GM12878 (cell line): ENCODE results near the gene OLFML2B. TPM values are rescaled to one million over a fixed set of nuclear protein-coding genes. Genes with fewer than 3 reads are reported as not detected.

Experiments used
- ATAC-seq: fragments of 200-7000 bp; cut with Tn5 transposase; 3 replicates; pipeline ENCODE4 v1.9.1; 2020; ENCODE audit warnings: mild to moderate bottlenecking, moderate library complexity
- BruUV-seq: library from RNA; stranded (reverse); fragments of 400-500 nt; replicated peaks from 2 replicates; lab custom pipeline; 2021; lab: Mats Ljungman, UMichigan
- CTCF ChIA-PET: fragments of 300-600 bp; sonication (Branson Sonifier 250); formaldehyde crosslinking; extraction: SDS; loops from one replicate; lab custom pipeline; 2021; ENCODE audit warnings: inconsistent platforms; lab: Yijun Ruan, JAX
- POLR2A ChIA-PET: fragments of 350-600 bp; formaldehyde crosslinking; extraction: SDS; loops from one replicate; lab custom pipeline; 2021; ENCODE audit warnings: inconsistent platforms; lab: Charles Lee
- RAD21 ChIA-PET: fragments of 300-600 bp; sonication (Branson Sonifier 250); formaldehyde crosslinking; loops from one replicate; lab custom pipeline; 2023; ENCODE audit warnings: antibody characterized with exemption; ENCODE audit not compliant: unreplicated experiment; lab: Charles Lee
- SMC1A ChIA-PET: fragments of 300-600 bp; sonication (Branson Sonifier 250); formaldehyde crosslinking; loops from one replicate; lab custom pipeline; 2023; ENCODE audit not compliant: unreplicated experiment, uncharacterized antibody; lab: Charles Lee
- DNase-seq: peaks from one replicate; pipeline ENCODE4 v3.0.0-alpha.2; 2011; ENCODE audit warnings: low read depth, low spot score
- FAIRE-seq: peaks from 3 replicates; lab custom pipeline; 2011; peaks lifted over from hg19 to GRCh38; lab: Jason Lieb, UNC
- H2AFZ ChIP-seq: 2 replicates; pipeline ENCODE4 v1.6.0; 2011; ENCODE audit warnings: low read depth, low read length, control low read depth; ENCODE audit not compliant: control insufficient read depth
- H3K27ac ChIP-seq: 2 replicates; pipeline ENCODE4 v1.5.1; 2011; ENCODE audit warnings: control low read depth; ENCODE audit not compliant: control insufficient read depth, insufficient read depth
- H3K27me3 ChIP-seq, 2 experiments: replicated peaks in 1 of 2; 2 replicates each; pipeline versions ENCODE4 v1.6.0 to v1.6.1; 2011; ENCODE audit warnings: low read length in 1 of 2; ENCODE audit not compliant: control insufficient read depth in 2 of 2, insufficient read depth in 2 of 2
- H3K36me3 ChIP-seq, 2 experiments: 2 replicates each; pipeline ENCODE4 v1.5.1; 2011; ENCODE audit warnings: low read length in 1 of 2; ENCODE audit not compliant: control insufficient read depth in 2 of 2, insufficient read depth in 2 of 2
- H3K4me1 ChIP-seq: 2 replicates; pipeline ENCODE4 v1.6.1; 2011; ENCODE audit warnings: mild to moderate bottlenecking, low read length, moderate library complexity, mixed read lengths; ENCODE audit not compliant: control insufficient read depth, insufficient read depth
- H3K4me2 ChIP-seq: 2 replicates; pipeline ENCODE4 v1.6.0; 2011; ENCODE audit warnings: control low read depth; ENCODE audit not compliant: control insufficient read depth, insufficient read depth
- H3K4me3 ChIP-seq: fragments of 200-600 bp; sonication (generic); 2 replicates; pipeline ENCODE4 v1.5.1; 2016
- H3K79me2 ChIP-seq: 2 replicates; pipeline ENCODE4 v1.6.0; 2011; ENCODE audit warnings: low read length; ENCODE audit not compliant: control insufficient read depth, insufficient read depth
- H3K9ac ChIP-seq: 2 replicates; pipeline ENCODE4 v1.8.0; 2011; ENCODE audit warnings: low read length, control low read depth, mixed read lengths; ENCODE audit not compliant: control insufficient read depth, insufficient read depth
- H3K9me3 ChIP-seq: replicated peaks from 3 replicates; pipeline ENCODE4 v1.5.1; 2011; ENCODE audit warnings: mild to moderate bottlenecking, low read length; ENCODE audit not compliant: control insufficient read depth, insufficient read depth
- H4K20me1 ChIP-seq: 2 replicates; pipeline ENCODE4 v1.6.0; 2011; ENCODE audit not compliant: control insufficient read depth, insufficient read depth
- CBFB ChIP-seq: IDR thresholded peaks from 2 replicates; pipeline ENCODE4 v1.6.1; 2016; ENCODE audit warnings: antibody characterized with exemption, low read depth
- CTCF ChIP-seq, 3 experiments: IDR thresholded peaks in 2 of 3; conservative IDR thresholded peaks in 1 of 3; 2 replicates each; pipeline ENCODE4 v1.5.1; 2011; ENCODE audit warnings: low read depth in 3 of 3, low read length in 3 of 3, mild to moderate bottlenecking in 3 of 3, control low read depth in 2 of 3, moderate library complexity in 2 of 3, inconsistent platforms in 1 of 3, mixed read lengths in 1 of 3; ENCODE audit not compliant: control insufficient read depth in 2 of 3, insufficient read depth in 1 of 3; ENCODE audit errors: extremely low read depth in 1 of 3
- ETV6 ChIP-seq, 2 experiments: fragments of 450-650 bp in 1 of 2; IDR thresholded peaks in 1 of 2; conservative IDR thresholded peaks in 1 of 2; 2 replicates each; pipeline ENCODE4 v1.6.1; 2014; ENCODE audit warnings: antibody characterized with exemption in 1 of 2, borderline replicate concordance in 1 of 2, low read depth in 1 of 2, mild to moderate bottlenecking in 1 of 2, moderate library complexity in 1 of 2
- GABPA ChIP-seq: IDR thresholded peaks from 2 replicates; pipeline ENCODE4 v1.6.1; 2014; ENCODE audit warnings: antibody characterized with exemption, low read depth, mild to moderate bottlenecking, inconsistent platforms
- IKZF2 ChIP-seq, 2 experiments: fragments of 450-650 bp; IDR thresholded peaks; 2 replicates each; pipeline ENCODE4 v1.6.1; 2017; ENCODE audit warnings: mild to moderate bottlenecking in 2 of 2, moderate library complexity in 2 of 2
- JUND ChIP-seq: IDR thresholded peaks from 2 replicates; pipeline ENCODE4 v1.6.1; 2012; ENCODE audit warnings: low read depth, mild to moderate bottlenecking, low read length, improper control_type of control experiment, moderate library complexity
- NFYB ChIP-seq: IDR thresholded peaks from 2 replicates; pipeline ENCODE4 v1.6.1; 2011; ENCODE audit warnings: low read depth, mild to moderate bottlenecking, low read length, improper control_type of control experiment, moderate library complexity; ENCODE audit not compliant: insufficient read depth
- RAD21 ChIP-seq: IDR thresholded peaks from 2 replicates; pipeline ENCODE4 v1.6.1; 2011; ENCODE audit warnings: mild to moderate bottlenecking, low read depth, low read length, moderate library complexity; ENCODE audit not compliant: insufficient read depth
- RCOR1 ChIP-seq: conservative IDR thresholded peaks from 2 replicates; pipeline ENCODE4 v1.6.1; 2012; ENCODE audit warnings: low read depth, low read length, improper control_type of control experiment
- SPI1 ChIP-seq: IDR thresholded peaks from 2 replicates; pipeline ENCODE4 v1.6.1; 2011; ENCODE audit warnings: low read depth, mild to moderate bottlenecking, low read length, moderate library complexity, borderline replicate concordance; ENCODE audit not compliant: insufficient read depth
- TCF3 ChIP-seq: IDR thresholded peaks from 2 replicates; pipeline ENCODE4 v1.6.1; 2012; ENCODE audit warnings: low read depth, mild to moderate bottlenecking, low read length, borderline replicate concordance; ENCODE audit not compliant: insufficient read depth
- ZNF687 ChIP-seq: fragments of 450-650 bp; IDR thresholded peaks from 2 replicates; pipeline ENCODE4 v1.6.1; 2017; ENCODE audit warnings: mild to moderate bottlenecking, moderate library complexity
- WGBS: methylation state at CpG from one replicate; pipeline ENCODE4 v1.1.6; 2016; ENCODE audit warnings: low lambda C conversion rate; ENCODE audit not compliant: insufficient replicate concordance, insufficient coverage; ENCODE audit errors: missing lambda C conversion rate; 5-methylcytosine and 5-hydroxymethylcytosine counted together
- in situ Hi-C: fragments of 300-500 bp; cut with MboI; formaldehyde crosslinking; loops from 9 replicates; pipeline ENCODE4 v1.14.3; 2018; ENCODE audit warnings: mixed read lengths
- intact Hi-C: fragments of 100-400 bp; cut with micrococcal nuclease; formaldehyde crosslinking; loops from one replicate; pipeline ENCODE4 v1.14.2; 2022; ENCODE audit not compliant: unreplicated experiment
- polyA plus RNA-seq, 11 experiments: library from polyadenylated mRNA; depleted of rRNA in 4 of 11; unstranded in 6 of 11; stranded (reverse) in 5 of 11; fragments of >200 nt; fragmentation: Nextera tagmentation in 4 of 11; fragmentation: Illumina TruSeq in 1 of 11; extraction: Ambion mirVana in 4 of 11; extraction: Trizol in 1 of 11; gene quantifications; 1 replicate in 1 of 11; 2 replicates in 10 of 11; pipeline versions ENCODE4 v1.2.1 to v1.2.3, GENCODE V29; 2011 to 2016; ENCODE audit warnings: inconsistent platforms in 2 of 11, missing spikeins in 2 of 11, low read depth in 1 of 11
- total RNA-seq, 4 experiments: library from RNA; depleted of rRNA in 3 of 4; stranded (reverse); fragments of >200 nt in 3 of 4; fragmentation: Illumina TruSeq in 1 of 4; extraction: Trizol in 1 of 4; gene quantifications; 2 replicates each; pipeline versions ENCODE4 v1.2.1 to v1.2.3, GENCODE V29; 2013 to 2021
- TF ChIP-seq, protein P1 (sequence below): IDR thresholded peaks from 2 replicates; pipeline ENCODE4 v1.6.1; 2012; ENCODE audit warnings: low read depth, low read length, improper control_type of control experiment

OLFML2B gene
- total and polyA plus RNA-seq, 10 of the 15 experiments (the other 5 are each of a cell fraction or from before 2014, with no cell fraction given): not detected

- FAIRE-seq: no peak
- no TSS peak for BruUV-seq
- H3K36me3 ChIP-seq: peaks cover 0 to 5% of the 10 kb centered on the region in 2 experiments; a peak in 2 of 4 replicates
Observed at GRCh38 chr1:161946071-161946987, 77.3 kb downstream of the OLFML2B start.

More at GRCh38 chr1:161946071-161946987, 77.3 kb downstream of the OLFML2B start:
- ChIA-PET RAD21 (no interaction called here), SMC1A (no interaction called here)
- 97% methylated on average over 5 of the region's 5 CpGs for WGBS
- Histone ChIP-seq H3K4me3 (no peak overlapping the region), H3K79me2 (no peaks in the 10 kb centered on the region)
- TF ChIP-seq RAD21: no peak
- no peak for TF ChIP-seq ETV6 (conservative IDR thresholded peaks at IDR 0.05 in 1 of 2, IDR thresholded peaks at IDR 0.05 in 1 of 2; ENCODE audit: borderline replicate concordance in 1 of 2, low read depth in 1 of 2)
- no peak for TF ChIP-seq JUND
- no peak for TF ChIP-seq IKZF2 (IDR thresholded peaks at IDR 0.05)
- TF ChIP-seq GABPA: no peak
- TF ChIP-seq RCOR1: no peak
- TF ChIP-seq ZNF687: no peak
- no peak for TF ChIP-seq SPI1
- TF ChIP-seq NFYB: no peak
- no peak for TF ChIP-seq TCF3
- TF ChIP-seq, protein P1, sequence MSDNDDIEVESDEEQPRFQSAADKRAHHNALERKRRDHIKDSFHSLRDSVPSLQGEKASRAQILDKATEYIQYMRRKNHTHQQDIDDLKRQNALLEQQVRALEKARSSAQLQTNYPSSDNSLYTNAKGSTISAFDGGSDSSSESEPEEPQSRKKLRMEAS: no peak
- TF ChIP-seq CBFB: no peak
- no peak for TF ChIP-seq CTCF (IDR thresholded peaks at IDR 0.05 in 2 of 3, conservative IDR thresholded peaks at IDR 0.05 in 1 of 3; ENCODE audit: control insufficient read depth in 2 of 3, extremely low read depth in 1 of 3, insufficient read depth in 1 of 3, low read depth in 3 of 3, low read length in 3 of 3)
- TF ChIP-seq, all 136 proteins: peak for 0
- intact Hi-C loops (no loop called here), in situ Hi-C loops (no loop called here)
- Histone ChIP-seq H3K9ac (no peak overlapping the region), H3K4me2 (no peak overlapping the region), H2AFZ (no peak overlapping the region), H3K9me3 (no peaks in the 10 kb centered on the region), H3K4me1 (no peaks in the 10 kb centered on the region), H3K27ac (no peak overlapping the region), H4K20me1 (no peaks in the 10 kb centered on the region), H3K27me3 (no peaks in the 10 kb centered on the region)
- no peak for DNase-seq
- CTCF ChIA-PET: no interaction called here
- POLR2A ChIA-PET: no interaction called here
- ATAC-seq: no peak
